Measurements from ENCODE around the gene TRMT112.

GRCh38 chr11:64353715-64354506 is 36.6 kb upstream of the TRMT112 start:
- no peak for TF ChIP-seq CTCF (conservative IDR thresholded peaks at IDR 0.05; ENCODE audit: low read length)
- no peak for TF ChIP-seq EZH2phosphoT487 (IDR thresholded peaks at IDR 0.05; ENCODE audit: borderline replicate concordance, low read depth, low read length)

Data from OCI-LY7 (cell line).